HK-2 (cell line): ENCODE results near the gene ARL6IP5.

Source experiments
- DNase-seq: peaks from one replicate; pipeline ENCODE4 v3.0.0-alpha.2; 2018; ENCODE audit not compliant: unreplicated experiment

ARL6IP5 gene

DNA sequence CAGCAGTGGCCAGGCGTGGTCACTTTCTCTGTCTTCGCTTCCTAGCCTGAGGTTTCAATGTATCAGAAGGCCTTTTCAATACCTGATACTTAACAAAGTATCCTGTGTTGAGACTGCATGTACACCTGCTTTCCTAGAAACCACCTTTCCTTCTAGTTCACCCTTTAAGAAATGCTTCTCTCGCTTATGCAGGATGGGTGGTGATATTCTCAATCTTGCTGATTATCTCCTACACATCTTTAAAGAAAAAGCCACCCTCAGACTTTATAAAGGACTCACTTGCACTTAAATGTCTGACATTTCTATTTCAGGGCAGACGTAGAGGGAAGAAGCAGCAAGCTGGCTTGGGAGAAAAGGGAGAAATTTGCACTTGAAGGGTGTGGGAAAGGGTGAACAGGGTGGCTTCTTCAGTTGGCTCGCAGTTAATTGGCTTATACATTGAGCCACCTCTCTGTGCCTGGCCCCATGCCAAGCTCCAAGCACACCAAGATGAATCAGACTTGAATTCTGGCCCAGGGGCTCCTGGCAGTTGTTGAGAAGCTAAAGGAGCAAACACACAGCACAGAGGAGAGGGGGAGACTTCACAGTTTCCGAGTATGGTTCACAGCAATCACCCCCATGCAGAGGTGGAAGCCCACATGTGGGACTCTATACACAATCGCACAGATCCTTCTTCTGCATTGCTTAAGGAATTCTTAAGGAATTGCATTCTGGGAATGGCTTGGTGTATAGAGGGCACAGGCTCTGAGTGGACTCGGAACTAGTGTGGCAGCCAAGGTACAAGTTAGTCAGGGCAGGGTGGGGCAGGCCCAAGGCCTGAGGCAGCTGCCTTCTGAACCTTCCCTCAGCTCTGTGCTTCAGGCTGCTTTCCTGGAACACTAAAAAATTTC is 1.3 kb downstream of the ARL6IP5 start:
- peak; percentile 87 for DNase-seq

GRCh38 chr3:69087030-69087791 is 2.5 kb downstream of the ARL6IP5 start:
- DNase-seq, result no peak

- no peak for DNase-seq
These were observed 3.3 kb downstream of the ARL6IP5 start for GRCh38 chr3:69088063-69088462.

DNA sequence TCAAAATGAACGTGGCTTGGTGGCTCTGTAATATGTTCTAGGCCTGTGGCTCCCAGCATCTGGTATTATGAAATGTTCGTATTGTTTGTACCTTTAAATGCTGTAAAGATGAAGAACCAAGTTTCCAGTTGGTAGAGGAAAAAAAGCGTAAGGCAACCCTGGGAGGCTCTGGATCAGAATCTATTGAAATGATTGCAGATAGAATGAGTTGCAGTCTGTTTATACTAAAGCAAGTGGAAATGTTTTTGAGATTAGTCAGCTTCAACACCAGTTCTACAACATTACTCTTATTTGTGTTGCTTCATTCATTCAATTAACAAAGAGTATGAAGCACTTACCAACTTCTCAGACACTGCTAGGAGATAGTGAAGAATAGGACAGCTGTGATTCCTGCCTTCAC is 5.3 kb downstream of the ARL6IP5 start:
- DNase-seq, result no peak

DNA sequence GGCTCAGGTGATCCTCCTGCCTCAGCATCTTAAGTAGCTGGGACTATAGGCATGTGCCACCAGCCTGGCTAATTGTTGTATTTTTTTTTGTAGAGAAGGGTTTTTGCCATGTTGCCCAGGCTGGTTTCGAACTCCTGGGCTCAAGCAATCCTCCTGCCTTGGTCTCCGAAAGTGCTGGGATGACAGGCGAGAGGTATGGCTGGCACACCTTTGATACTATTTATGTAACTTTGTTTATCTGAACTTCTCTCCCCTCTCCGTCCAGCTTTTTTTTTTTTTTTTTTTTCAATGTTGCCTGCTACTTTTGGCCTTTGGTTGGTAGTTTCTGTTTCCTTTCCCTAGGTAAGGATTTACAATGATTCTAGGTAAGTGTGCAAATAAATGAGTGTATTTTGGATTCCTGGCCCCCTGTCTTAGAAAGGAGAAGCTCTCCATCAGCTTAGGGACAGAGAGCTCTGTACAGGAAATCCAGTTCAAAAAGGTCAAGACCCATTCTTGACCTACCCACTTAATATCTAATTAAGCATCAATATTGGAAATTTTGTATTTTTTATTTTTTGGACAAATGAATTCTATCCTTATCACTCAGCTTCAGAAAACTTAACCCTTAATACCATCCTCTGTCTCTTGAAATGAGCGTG is 6.8 kb downstream of the ARL6IP5 start:
- DNase-seq, result no peak

GRCh38 chr3:69092030-69092516 is 7.3 kb downstream of the ARL6IP5 start:
- DNase-seq, result no peak

DNA sequence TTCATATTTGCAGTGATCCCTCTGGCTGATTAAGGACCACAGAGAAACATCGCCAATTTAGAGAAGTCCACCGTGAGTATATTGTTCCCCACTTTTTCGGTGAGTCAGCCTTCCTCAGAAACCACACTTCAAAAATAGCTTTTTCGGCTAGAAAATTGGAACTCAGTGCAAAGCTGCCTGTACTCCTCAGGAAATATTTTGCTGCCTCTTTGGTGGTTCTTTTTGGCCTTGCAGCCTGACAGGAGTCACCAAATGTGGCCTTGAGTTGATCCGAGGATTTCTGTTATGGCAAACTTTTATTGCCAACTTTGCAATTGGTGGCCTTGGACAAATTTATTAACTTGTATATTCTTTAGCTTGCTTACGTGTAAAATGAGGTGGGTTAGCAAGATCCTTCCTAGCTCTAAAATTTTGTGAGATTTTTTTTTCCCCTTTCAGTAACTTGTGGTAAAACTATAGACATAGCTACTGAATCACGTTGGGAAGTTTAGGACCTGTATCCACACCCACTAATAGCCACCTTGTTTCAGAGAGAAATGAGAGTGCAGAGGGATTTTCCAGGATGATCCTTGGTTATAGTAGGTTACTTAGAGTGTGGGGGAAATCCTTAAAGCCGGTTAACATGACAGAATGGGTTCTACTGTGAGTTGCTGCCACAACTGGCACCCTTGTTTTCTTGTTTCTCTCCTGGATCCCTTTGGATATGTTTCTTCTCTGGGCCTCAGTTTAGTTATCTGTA is 9.9 kb downstream of the ARL6IP5 start:
- DNase-seq, result no peak

DNA sequence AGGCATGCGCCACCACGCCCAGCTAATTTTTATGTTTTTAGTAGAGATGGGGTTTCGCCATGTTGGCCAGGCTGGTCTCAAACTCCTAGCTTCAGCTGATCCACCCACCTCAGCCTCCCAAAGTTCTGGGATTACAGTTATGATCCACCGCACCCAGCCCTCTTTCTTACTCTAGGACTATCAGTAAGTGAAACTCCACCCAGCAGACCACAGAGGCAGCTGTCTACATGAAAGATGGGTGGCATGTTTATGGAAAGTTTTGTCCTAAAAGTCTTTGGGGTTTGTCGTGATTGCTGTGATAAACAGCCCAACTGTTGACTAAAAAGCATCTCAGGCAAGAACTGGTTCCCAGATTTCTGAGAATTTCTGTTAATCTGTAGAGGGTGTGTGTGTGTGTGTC is 10.9 kb downstream of the ARL6IP5 start:
- DNase-seq, result no peak

DNA sequence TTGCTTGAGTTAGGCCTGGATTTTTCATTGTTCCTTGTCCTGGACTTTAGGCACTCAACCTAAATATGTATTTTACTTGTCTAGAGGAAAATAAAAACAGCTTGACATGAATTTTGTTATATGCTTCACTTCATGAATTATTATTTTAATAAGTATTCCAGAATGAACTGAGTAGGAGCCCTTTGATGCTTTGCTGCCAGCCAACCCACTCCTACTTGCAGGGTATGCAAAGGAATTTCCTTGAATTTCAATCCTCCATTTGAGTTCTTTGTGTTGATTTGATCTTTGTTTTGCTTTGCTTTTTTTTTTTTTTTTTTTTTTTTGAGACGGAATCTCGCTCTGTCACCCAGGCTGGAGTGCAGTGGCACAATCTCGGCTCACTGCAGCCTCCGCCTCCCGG is 11.6 kb downstream of the ARL6IP5 start:
- no peak for DNase-seq

GRCh38 chr3:69097407-69098086 is 12.8 kb downstream of the ARL6IP5 start:
- DNase-seq, result no peak

- DNase-seq, result no peak
These were observed 14.8 kb downstream of the ARL6IP5 start for GRCh38 chr3:69099576-69099975.

- no peak for DNase-seq
These were observed 17.6 kb downstream of the ARL6IP5 start for GRCh38 chr3:69102384-69102783.

DNA sequence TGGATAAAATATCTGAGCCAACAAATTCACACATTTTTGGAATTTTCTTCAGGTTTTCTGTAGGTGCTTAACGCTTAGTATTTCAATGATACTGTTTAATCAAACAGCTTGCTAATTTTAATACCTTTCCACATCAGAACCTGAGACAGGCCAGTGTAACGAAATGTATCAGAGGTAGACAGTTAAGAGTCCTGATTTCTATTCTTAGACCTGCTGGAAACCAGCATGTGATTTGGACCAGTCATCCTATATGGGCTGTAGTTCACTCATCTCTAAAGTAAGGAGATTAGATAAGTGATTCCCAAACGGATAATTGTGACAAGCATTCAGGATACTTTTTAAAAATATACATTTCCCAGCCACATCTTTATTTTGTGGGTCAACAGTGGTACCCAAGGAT is 18.4 kb downstream of the ARL6IP5 start:
- DNase-seq, result no peak

GRCh38 chr3:69104586-69104985 is 19.8 kb downstream of the ARL6IP5 start:
- DNase-seq, result no peak

DNA sequence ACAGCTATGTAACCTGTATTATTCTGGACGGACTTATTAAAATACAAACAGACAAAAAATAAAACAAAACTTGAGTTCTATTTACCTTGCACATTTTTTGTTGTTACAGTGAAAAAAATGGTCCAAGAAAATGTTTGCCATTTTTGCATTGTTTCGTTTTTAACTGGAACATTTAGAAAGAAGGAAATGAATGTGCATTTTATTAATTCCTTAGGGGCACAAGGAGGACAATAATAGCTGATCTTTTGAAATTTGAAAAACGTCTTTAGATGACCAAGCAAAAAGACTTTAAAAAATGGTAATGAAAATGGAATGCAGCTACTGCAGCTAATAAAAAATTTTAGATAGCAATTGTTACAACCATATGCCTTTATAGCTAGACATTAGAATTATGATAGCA is 20.6 kb downstream of the ARL6IP5 start:
- no peak for DNase-seq

DNA sequence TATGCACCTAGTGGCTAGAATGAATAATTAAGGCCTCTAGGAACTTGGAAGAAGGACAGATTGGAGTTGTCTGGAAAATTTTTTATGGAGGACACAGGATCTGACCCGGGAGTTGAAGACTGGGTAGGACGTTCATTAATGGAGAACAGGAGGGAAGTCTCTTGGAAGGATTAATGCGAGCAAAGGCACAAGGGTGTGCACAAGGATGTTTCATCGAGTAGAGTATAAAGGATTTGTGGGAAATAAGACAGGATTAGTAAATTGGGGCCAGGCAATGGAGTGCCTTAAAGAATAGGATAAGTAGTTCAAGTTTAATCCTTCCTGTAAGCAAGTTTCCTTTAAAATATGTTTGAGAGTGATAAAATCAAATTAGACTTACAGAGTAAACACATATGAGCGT is 23.1 kb downstream of the ARL6IP5 start:
- DNase-seq, result no peak

- DNase-seq, result no peak
These were observed 24.1 kb downstream of the ARL6IP5 start for GRCh38 chr3:69108811-69109210.

DNA sequence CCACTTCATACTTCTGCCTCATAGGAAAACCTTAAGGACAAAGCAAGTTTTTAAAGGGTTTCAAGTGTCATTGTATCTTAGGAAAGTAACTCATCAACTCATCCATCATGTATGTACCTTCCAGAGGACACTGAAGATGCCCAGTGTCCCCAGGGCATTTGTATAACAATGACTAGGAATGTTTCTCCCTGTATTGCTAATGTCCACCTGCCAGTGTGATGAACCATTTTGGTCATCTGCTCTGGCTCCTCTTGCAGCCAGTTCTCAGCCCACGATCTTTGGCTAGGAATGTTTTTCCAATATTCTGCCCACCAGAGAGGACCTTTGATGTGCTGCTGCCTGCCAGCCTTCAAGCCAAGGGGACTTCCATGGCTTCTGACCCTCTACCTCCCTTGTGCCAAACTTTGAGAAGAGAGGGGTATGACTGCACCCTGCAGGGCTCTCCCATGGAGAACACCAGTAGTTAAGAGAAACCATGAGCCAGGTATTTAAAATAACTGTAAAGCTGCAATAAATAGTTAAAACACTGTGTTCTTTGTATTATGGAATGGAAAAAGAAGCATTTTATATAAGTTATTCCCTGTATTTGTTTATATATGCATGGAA is 26.3 kb downstream of the ARL6IP5 start:
- no peak for DNase-seq

- no peak for DNase-seq
These were observed 28.8 kb downstream of the ARL6IP5 start for GRCh38 chr3:69113536-69113935.

DNA sequence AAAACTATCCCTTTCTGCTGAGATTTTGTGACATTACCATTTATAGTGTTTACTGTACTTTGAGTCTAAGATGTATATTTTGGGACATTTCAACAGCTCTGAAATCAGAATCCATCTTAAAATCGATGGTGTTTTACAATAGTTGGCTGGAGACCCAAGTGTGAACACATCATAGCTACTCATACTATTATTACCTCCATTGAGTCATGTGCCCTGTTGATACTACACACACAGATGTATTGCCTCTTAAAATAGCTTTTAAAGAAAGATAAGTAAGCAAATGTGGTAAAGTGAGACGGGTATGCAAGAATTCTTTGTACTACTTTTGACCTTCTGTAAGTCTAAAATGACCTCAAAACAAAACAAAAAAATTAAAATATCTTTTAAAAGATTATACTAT is 31.0 kb downstream of the ARL6IP5 start:
- DNase-seq, result no peak

GRCh38 chr3:69116162-69116561 is 31.4 kb downstream of the ARL6IP5 start:
- DNase-seq, result no peak
